OCI-LY7 (cell line): Measurements from ENCODE around the gene NGF. TPM values are rescaled to one million over a fixed set of nuclear protein-coding genes. Genes with fewer than 3 reads are reported as not detected.

Experiments used
- BruUV-seq: library from RNA; stranded (reverse); fragments of 400-500 nt; replicated peaks from 2 replicates; lab custom pipeline; 2021; lab: Mats Ljungman, UMichigan
- CTCF ChIA-PET: fragments of 300-600 bp; sonication (Branson Sonifier 250); formaldehyde crosslinking; loops from one replicate; lab custom pipeline; 2022; ENCODE audit warnings: antibody characterized with exemption; ENCODE audit not compliant: unreplicated experiment; lab: Charles Lee
- POLR2A ChIA-PET: fragments of 300-600 bp; sonication (Branson Sonifier 250); formaldehyde crosslinking; loops from one replicate; lab custom pipeline; 2022; ENCODE audit warnings: antibody characterized with exemption; lab: Charles Lee
- DNase-seq: peaks from one replicate; pipeline ENCODE4 v3.0.0-alpha.2; 2015; ENCODE audit warnings: low spot score
- H2AFZ ChIP-seq: fragments of 200-600 bp; sonication (generic), shearing (Covaris generic); 2 replicates; pipeline ENCODE4 v1.6.1; 2014; ENCODE audit warnings: mild to moderate bottlenecking, antibody characterized with exemption, low read length, moderate library complexity
- H3K27ac ChIP-seq: fragments of 200-600 bp; sonication (generic); 2 replicates; pipeline ENCODE4 v1.5.1; 2014; ENCODE audit warnings: mixed run types, low read depth, mild to moderate bottlenecking, moderate library complexity, low read length, inconsistent platforms; ENCODE audit not compliant: poor library complexity, severe bottlenecking
- H3K36me3 ChIP-seq: fragments of 200-600 bp; sonication (generic); 2 replicates; pipeline ENCODE4 v1.6.1; 2014; ENCODE audit warnings: mild to moderate bottlenecking, antibody characterized with exemption, low read length, moderate library complexity, mixed read lengths; ENCODE audit not compliant: insufficient read depth
- H3K4me1 ChIP-seq: fragments of 200-600 bp; sonication (generic); 2 replicates; pipeline ENCODE4 v1.5.1; 2014; ENCODE audit warnings: mild to moderate bottlenecking, low read length; ENCODE audit not compliant: insufficient read depth, poor library complexity, severe bottlenecking
- H3K4me2 ChIP-seq: fragments of 200-600 bp; sonication (generic); 2 replicates; pipeline ENCODE4 v1.6.1; 2014; ENCODE audit warnings: mild to moderate bottlenecking, low read length
- H3K4me3 ChIP-seq: fragments of 200-600 bp; sonication (generic); 2 replicates; pipeline ENCODE4 v1.5.1; 2014; ENCODE audit warnings: mild to moderate bottlenecking, low read depth, low read length; ENCODE audit not compliant: poor library complexity, severe bottlenecking
- H3K79me2 ChIP-seq: fragments of 200-600 bp; sonication (generic); 2 replicates; pipeline ENCODE4 v1.6.1; 2016; ENCODE audit warnings: low read depth, mild to moderate bottlenecking, low read length, moderate library complexity, mixed read lengths; ENCODE audit not compliant: insufficient read depth
- H3K9me2 ChIP-seq: fragments of 200-600 bp; sonication (generic); 2 replicates; pipeline ENCODE4 v1.6.1; 2016; ENCODE audit warnings: mild to moderate bottlenecking, low read length, mixed read lengths; ENCODE audit not compliant: insufficient read depth
- H3K9me3 ChIP-seq: fragments of 200-600 bp; sonication (generic); 2 replicates; pipeline ENCODE4 v1.6.1; 2014; ENCODE audit warnings: mild to moderate bottlenecking, mixed run types, low read length, mixed read lengths
- H4K20me1 ChIP-seq: fragments of 200-600 bp; sonication (generic); 2 replicates; pipeline ENCODE4 v1.6.1; 2014; ENCODE audit warnings: mild to moderate bottlenecking, antibody characterized with exemption, low read length, moderate library complexity, mixed read lengths; ENCODE audit not compliant: insufficient read depth
- CTCF ChIP-seq: fragments of 200-600 bp; sonication (generic); conservative IDR thresholded peaks from 2 replicates; pipeline ENCODE4 v1.5.1; 2014; ENCODE audit warnings: mild to moderate bottlenecking, antibody characterized with exemption, low read length, moderate library complexity, mixed read lengths
- EZH2phosphoT487 ChIP-seq: fragments of 200-600 bp; sonication (generic); IDR thresholded peaks from 2 replicates; pipeline ENCODE4 v1.6.1; 2018; ENCODE audit warnings: low read depth, borderline replicate concordance, mild to moderate bottlenecking, mixed run types, antibody characterized with exemption, low read length, moderate library complexity, mixed read lengths
- intact Hi-C: fragments of 100-400 bp; cut with micrococcal nuclease; formaldehyde crosslinking; loops from one replicate; pipeline ENCODE4 v1.10.0; 2022; ENCODE audit not compliant: unreplicated experiment
- total RNA-seq, 2 experiments: library from RNA; depleted of rRNA in 1 of 2; stranded (reverse); fragments of >200 nt in 1 of 2; shearing (Covaris generic) in 1 of 2; gene quantifications; 2 replicates each; pipeline ENCODE4 v1.2.3, GENCODE V29; 2014 to 2022

NGF gene
- total RNA-seq, 2 experiments from 2014 or later = not detected

- no peaks in the 10 kb centered on the region for H3K36me3 ChIP-seq
- H2AFZ ChIP-seq = no peak overlapping the region
- no peaks in the 10 kb centered on the region for H3K79me2 ChIP-seq
- no peaks in the 10 kb centered on the region for H4K20me1 ChIP-seq
- TF ChIP-seq CTCF (no peak), EZH2phosphoT487 (no peak)
- H3K4me3 ChIP-seq = no peak overlapping the region
- POLR2A ChIA-PET = no interaction called here
- no TSS peak for BruUV-seq
- no peak overlapping the region for H3K4me2 ChIP-seq
- H3K9me3 ChIP-seq = no peaks in the 10 kb centered on the region
- no peak for DNase-seq
- H3K27ac ChIP-seq = no peak overlapping the region
- intact Hi-C loops = no loop called here
- CTCF ChIA-PET = no interaction called here
- H3K9me2 ChIP-seq = no peaks in the 10 kb centered on the region
- peaks cover 18% of the 10 kb centered on the region for H3K4me1 ChIP-seq
Observed at GRCh38 chr1:115283249-115283648, 54.8 kb downstream of the NGF start.

- no TSS peak for BruUV-seq
- H3K27ac ChIP-seq = no peak overlapping the region
- CTCF ChIA-PET = no interaction called here
Observed at GRCh38 chr1:115282807-115283208, 55.2 kb downstream of the NGF start.

More at GRCh38 chr1:115282807-115283208, 55.2 kb downstream of the NGF start:
- Histone ChIP-seq H3K9me3 (no peaks in the 10 kb centered on the region), H3K79me2 (no peaks in the 10 kb centered on the region), H3K4me3 (no peak overlapping the region), H3K36me3 (no peaks in the 10 kb centered on the region), H3K9me2 (no peaks in the 10 kb centered on the region), H2AFZ (no peak overlapping the region), H3K4me2 (no peak overlapping the region), H4K20me1 (no peaks in the 10 kb centered on the region), H3K4me1 (peaks cover 18% of the 10 kb centered on the region)
- POLR2A ChIA-PET = no interaction called here
- no peak for TF ChIP-seq EZH2phosphoT487
- TF ChIP-seq CTCF = no peak
- intact Hi-C loops = no loop called here
- DNase-seq = peak; percentile 22
